NOMO-1 (cell line): Measurements from ENCODE around the gene PLEKHG2.
A peak's percentile ranks its signal among the peaks of the same experiment; 100 is the strongest.
"Not testable (repeated sequence)": the region's sequence is repeated elsewhere in the genome, so short reads cannot be mapped to it uniquely, and the experiment has no call there.

Experiments used
- DNase-seq, 2 experiments: peaks; one replicate each; lab custom pipeline; 2025; ENCODE audit not compliant: unreplicated experiment in 2 of 2; lab: John Stamatoyannopoulos, UW

The PLEKHG2 gene, protein sequence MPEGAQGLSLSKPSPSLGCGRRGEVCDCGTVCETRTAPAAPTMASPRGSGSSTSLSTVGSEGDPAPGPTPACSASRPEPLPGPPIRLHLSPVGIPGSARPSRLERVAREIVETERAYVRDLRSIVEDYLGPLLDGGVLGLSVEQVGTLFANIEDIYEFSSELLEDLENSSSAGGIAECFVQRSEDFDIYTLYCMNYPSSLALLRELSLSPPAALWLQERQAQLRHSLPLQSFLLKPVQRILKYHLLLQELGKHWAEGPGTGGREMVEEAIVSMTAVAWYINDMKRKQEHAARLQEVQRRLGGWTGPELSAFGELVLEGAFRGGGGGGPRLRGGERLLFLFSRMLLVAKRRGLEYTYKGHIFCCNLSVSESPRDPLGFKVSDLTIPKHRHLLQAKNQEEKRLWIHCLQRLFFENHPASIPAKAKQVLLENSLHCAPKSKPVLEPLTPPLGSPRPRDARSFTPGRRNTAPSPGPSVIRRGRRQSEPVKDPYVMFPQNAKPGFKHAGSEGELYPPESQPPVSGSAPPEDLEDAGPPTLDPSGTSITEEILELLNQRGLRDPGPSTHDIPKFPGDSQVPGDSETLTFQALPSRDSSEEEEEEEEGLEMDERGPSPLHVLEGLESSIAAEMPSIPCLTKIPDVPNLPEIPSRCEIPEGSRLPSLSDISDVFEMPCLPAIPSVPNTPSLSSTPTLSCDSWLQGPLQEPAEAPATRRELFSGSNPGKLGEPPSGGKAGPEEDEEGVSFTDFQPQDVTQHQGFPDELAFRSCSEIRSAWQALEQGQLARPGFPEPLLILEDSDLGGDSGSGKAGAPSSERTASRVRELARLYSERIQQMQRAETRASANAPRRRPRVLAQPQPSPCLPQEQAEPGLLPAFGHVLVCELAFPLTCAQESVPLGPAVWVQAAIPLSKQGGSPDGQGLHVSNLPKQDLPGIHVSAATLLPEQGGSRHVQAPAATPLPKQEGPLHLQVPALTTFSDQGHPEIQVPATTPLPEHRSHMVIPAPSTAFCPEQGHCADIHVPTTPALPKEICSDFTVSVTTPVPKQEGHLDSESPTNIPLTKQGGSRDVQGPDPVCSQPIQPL (N-terminal part only)

DNA sequence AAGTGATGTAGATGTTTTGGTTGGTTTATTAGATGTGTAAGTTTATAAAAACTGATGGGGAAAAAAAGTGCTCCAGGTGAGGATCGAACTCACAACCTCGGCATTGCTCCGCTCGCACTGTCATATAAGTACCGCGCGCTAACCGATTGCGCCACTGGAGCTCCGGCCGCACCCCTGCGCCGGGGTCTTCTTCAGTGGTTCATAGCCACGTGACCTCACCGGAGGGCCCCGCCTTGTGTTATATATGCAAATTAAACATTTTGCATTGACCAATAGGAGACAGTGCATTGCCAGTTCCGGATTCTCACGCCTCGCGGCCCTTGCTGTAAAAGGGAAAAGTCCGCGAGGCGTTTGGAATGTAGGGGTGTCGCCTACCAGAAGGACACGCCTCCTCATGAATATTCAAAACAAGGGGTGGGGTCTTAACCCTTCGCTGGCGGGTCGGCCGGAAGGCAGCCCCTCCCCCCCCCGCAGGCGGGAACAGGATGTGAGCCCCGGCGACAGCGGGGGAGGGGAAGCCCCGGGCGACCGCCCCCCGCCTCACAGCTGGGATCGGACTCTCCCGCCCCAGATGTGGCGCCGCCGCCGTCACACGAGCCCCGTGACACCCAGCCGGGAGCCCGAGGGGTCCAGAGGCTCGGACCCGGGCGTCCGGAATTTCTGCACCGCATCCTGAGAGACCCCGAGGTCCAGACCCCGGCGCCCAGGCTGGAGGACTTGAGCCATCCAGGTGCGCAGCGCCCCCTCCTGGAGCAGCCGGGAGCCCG, at the start of gene PLEKHG2:
Gene PLEKHG2, plus strand, starts transcription at position 570 of the 767 bp plus-strand sequence. CDS start 1,418 bp downstream, outside the sequence.
- peak; percentile 94 to 99 for DNase-seq

DNA sequence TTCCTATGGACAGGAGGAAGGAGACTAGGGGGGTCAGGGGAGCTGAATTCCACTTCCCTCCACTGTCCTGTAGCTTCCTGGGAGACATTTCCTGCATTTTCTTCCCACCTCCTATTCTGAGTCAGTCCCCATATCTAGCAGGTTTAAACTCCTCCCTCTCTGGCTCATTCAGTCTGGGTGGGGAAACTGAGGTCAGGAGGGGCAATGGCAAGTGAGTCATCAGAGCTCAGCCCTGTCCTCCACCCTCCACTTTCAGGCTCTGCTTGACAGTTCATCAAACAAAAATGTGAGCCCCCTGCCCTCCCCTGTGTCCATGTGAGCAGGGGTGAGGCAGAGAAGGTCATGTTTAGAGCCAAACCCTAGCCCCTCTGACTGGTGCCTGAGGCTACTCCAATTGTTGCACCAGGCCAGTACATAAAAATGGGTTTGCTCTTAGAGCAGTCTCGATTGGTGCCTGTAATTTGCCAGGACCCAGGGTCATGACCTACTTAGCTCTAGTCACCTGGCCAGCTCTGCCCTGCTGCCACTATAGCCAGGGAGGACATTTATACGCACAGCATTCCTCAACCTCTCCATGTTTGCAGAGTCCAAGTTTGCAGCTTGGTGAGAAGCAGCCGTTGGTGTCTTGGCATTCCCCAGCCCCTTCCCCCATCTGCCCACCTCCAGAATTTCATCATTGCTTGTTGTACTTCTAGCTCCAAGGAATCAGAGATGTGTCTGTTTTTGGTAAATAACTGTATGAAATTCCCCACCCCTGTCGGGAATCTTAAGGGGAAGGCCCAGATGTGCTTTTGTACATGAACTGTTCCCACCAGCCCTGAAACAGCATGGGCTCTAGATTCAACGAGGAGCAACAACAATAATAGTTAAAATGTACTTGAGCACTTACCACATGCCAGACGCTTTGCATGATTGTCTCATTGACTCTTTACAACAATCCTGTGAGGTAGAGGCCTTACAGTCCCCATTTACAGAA, 49.5 kb upstream of the PLEKHG2 start:
- no peak for DNase-seq

DNA sequence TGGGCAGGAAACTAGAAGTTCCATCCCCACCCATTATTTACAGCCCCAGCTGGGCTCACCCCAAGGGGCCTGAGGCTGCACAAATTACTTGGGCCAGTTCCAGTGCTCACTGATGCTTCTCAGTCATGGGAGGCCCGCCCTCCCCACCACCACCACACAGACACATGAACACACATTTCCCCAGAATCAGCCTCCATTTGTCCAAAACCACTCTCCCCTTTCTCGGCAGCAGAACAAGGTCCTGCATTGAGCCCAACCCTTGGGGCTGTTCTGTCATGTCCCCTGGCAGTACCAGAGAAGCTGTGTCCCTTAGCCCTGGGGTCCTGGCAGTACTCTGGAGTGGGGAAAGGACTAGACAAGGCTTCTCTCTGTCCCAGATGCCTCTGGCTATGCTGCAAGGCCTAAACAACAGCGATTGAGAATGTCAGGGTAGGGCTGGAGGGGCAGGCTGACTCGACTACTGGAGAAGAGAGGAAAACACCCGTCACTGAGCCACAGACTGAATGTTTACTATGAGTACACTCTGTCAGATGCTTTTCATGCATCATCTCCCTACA, 48.5 kb upstream of the PLEKHG2 start:
- DNase-seq: no peak

DNA sequence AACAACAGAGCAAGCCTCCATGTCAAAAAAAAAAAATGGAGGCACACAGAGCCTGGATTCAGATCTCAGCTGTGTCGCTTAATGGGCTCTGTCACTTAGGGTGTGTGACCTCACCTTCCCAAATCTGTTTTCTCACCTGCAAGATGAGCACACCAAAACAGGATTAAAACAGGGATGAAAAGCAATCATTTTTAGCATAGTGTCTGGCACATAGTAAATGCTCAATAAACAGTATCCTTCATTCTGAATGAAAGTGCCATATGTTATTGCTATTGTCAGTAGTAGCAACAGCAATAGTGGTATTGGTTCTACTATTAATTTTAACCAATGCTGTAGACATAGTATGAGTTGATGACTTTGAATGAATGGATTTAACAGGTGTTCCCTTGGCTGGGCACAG, 46.9 kb upstream of the PLEKHG2 start:
- DNase-seq: no peak

DNA sequence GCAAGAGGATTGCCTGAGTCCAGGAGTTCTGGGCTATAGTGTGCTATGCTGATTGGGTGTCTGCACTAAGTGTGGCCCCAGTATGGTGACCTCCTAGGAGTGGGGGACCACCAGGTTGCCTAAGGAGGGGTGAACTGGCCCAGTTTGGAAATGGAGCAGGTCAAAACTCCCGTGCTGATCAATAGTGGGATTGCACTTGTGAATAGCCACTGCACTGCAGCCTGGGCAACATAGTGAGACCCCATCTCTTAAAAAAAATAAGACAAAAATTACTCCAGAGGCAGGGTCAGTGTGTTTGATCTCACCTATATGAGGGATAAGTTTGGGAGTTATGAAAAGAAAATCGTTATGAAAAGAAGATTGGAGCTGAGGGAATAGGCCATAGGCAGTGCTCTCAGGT, 43.3 kb upstream of the PLEKHG2 start:
- no peak for DNase-seq

DNA sequence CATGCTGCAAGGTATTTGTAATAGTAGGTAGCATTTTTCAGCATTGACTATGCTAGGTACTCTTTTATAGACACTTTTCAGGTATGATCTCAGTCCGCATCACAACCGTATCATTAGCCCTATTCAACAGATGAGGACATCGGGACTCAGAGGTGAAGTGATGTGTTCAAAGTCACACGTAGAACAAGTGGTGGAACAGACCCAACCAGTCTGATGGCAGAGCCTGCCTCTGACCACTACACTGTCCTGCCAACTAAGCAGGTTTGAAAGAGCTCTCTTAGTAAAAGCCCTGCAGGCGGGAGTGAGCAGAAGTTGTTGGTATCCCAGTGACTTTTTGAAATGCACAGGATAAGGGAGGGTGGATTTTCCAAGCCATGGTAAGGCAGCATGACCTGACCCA, 41.7 kb upstream of the PLEKHG2 start:
- no peak for DNase-seq

DNA sequence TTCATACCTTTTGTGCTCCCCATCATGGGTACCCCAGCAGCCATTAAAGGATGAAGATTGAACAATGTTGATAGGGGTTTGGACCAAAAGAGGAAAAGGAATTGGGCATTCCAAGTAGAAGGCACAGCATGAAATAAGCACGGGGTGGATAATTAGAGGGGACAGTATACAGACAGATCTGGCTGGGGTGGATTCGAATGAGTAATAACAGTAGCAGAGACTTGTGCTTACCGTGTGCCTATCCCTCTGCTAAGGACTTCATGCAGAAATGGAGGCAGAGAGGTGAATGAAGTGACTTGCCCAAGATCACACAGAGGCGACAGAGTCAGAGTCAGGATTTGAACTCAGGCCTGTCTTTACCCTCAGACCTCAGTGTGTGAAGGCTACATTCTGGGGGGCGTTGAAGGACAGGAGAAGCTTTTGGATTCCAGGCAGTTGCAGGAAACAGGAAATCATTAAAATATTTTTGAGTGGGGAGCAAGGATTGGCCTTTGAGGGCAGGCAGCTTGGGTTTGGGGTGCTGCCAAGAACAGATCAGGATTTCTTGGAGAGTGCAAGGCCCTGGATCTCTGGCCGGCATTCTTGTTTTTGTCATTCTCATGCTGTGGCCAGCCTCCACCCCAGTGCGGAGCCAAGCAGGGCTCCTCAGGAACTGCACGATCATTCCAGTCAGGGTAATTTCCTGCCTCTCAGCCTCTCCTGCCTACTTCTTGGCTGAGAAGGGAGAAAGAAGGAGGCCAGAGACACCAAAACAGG, 40.2 kb upstream of the PLEKHG2 start:
- DNase-seq: no peak

DNA sequence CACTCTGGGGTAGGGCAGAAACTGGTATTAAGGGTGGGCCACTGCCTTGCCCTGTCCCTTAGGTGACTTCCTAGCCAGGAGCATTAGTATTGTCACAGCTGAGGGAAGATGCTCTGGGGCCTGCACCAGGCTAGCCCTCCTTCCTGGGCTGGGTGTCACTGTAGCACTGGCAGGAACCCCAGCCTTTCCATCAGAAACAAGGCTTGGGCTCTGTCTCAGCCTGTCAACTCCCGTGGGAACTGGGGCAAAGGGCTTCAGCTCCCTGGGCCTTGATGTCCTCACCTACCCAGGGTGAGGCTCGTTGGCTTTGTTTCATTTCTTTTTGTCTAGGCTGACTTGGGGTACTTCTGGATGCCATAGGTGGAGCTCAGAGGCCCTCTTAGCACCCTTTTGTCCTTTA, 39.5 kb upstream of the PLEKHG2 start:
- no peak for DNase-seq

DNA sequence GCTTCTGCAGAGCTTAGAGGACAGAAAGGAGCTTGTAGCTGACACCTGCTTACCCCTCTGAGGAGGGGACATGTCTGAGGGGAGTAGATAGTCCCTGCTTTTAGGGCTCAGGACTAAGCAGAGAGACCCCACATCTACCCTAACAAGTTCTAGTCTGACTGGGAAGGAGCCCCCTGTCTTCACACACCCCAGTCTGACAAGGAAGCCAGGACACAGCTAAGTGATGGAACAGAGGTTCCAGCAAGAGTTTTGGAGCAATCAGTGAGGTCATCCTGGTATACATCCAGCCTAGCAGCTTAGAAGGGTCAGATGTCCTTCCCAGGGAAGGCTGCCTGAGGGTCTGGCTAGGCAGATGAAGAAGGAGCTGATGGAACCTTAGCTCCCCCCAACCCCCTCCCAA, 36.5 kb upstream of the PLEKHG2 start:
- no peak for DNase-seq

DNA sequence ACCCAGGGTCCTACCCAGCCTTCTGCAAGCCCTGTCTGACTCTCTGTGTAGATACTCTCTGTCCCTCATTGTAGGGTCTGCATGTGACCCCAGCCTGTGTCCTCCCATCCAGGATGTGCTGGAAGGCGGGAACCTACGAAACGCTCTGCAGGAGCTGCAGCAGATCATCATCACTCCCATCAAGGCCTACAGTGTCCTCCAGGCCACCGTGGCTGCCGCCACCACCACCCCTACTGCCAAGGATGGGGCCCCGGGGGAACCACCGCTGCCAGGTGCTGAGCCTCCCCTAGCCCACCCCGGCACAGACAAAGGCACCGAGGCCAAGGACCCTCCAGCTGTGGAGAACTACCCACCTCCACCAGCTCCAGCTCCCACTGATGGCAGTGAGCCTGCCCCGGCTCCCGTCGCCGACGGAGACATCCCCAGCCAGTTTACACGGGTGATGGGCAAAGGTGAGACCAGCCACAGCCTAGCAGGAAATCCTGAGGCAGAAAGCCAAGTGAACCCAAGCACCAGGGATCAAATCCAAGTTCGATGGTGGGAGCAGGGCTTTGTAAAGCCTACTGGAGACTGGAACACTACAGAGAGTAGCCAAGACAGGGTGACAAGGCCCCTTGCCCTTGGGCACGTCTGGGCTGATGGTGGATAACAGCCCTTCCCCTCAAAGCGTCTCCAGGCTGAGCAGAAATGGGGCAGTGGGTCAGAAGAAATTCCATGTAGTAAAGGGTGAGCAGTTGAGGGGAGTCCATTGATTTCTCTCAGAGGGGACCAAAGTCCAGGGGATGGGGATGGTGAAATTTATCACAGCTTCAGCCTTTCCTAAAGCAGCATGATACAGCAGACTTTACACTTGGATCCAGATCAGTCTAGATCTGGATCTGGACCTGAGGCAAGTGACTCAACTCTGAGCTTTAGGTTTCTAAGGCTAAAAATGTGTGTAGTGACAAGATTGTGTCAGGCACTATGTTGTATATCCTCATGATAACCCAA, 34.8 kb upstream of the PLEKHG2 start:
- no peak for DNase-seq

DNA sequence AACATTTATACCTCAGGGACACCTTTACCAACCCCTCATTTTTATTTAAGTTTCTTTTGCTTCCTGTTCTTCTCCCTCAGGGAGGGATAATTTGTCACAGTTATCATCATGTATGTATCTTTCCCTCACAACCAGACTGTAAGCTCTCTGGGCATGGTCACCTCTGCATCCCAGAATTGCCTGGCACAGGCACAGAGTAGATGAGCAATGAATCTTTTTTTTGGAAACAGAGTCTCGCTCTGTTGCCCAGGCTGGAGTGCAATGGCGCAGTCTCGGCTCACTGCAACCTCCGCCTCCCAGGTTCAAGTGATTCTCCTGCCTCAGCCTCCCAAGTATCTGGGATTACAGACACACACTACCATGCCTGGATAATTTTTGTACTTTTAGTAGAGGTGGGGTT, 33.1 kb upstream of the PLEKHG2 start:
- DNase-seq: not testable (repeated sequence)

DNA sequence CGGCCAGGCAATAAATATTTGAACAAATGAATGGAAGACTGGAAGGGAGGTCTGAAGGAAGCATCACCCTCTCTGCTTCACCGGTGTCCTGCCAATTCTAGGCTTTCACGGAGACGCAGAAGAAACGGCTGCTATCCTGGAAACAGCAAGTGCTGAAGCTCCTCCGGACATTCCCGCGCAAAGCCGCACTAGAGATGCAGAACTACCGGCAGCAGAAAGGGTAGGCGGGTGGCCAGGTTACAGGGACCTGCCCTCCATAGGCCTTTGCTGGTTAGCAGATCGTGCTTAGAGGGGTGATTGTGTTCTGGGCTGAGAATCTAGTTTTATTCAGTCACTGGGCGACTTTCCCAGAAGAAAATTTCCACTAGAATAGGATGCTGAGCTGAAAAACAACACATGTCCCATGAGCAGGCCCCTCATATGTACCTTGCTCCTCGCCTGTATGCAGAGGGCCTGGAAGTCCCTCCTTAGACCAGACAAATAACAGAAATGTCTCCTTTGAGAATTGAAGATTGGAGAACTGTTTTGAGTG, 32.5 kb upstream of the PLEKHG2 start:
- DNase-seq: no peak

DNA sequence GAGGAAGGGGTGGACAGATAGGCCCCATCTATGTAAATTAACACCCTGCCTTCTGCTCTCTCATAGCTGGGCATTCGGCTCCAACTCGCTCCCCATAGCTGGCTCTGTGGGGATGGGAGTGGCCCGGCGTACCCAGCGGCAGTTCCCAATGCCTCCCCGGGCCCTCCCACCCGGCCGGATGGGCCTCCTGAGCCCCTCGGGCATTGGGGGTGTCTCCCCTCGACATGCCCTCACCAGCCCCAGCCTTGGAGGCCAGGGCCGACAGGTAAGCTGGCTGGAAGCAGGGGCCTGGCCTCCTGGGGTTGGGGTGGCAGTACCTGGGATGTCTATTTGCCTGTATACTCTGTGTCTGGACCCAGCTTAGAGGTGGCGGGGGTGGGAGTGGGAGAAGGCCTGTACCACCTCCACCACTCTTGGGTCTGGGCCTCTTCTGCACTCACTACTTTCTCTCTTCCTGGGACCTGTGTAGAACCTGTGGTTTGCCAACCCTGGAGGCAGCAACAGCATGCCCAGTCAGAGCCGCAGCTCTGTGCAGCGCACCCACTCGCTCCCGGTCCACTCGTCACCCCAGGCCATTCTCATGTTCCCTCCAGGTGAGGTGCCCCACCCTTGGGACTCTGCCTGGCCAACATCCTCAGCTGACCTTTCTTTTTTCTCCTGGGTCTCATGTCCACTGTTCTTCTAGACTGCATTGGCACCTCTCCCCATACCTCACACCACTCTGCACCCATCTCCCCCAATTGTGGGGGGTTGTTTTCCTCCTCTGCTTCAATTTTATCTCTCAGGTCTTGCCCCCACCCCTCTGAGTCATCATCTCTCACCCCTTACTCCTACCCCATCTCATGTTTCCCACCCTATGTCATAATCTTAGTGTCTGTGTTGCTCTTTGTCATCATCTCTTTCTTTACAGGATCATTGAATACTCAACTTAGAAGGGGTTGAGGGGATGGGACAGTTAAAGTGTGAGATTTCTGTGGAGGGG, 31.7 kb upstream of the PLEKHG2 start:
- DNase-seq: no peak

DNA sequence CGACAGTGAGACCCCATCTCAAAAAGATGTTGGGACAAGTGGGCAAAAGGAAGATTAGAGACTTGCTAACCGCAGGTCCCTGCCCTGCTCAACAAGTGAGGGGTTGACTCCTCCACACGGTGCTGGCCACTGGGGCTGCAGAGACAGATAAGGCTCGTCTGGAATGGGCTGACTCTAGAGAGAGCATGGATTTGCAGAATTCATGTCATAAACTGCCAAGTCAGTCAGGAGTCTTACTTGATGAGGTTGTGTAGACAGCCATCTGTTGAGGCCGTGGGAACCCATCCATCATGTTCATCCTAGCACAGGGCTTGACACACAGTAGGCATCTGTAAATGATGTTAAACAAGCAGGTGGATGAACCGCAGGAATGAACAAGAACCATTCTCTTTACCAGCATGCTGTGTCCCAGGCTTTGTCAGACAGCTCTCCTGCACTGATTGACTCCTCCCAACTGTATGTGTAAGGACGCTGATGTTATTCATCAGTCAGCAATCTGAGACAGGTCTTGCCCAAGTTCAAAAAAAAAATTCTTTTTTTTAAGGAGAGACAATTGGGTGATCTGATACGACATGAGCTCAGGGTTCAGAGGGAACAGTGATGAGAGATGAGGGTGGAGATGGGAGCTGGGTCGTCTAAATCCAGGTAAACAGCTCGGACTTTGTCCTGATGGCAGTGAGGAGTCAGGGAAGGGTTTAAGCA, 30.4 kb upstream of the PLEKHG2 start:
- no peak for DNase-seq
